GM12878 (cell line): Measurements from ENCODE around the gene BIK. TPM values are rescaled to one million over a fixed set of nuclear protein-coding genes. Genes with fewer than 3 reads are reported as not detected.

Experiments
- CHD1 ChIP-seq: IDR thresholded peaks from 2 replicates; pipeline ENCODE4 v1.6.1; 2012; ENCODE audit warnings: low read depth, low read length, improper control_type of control experiment
- CUX1 ChIP-seq: IDR thresholded peaks from 2 replicates; pipeline ENCODE4 v1.6.1; 2012; ENCODE audit warnings: improper control_type of control experiment, low read depth, low read length; ENCODE audit not compliant: insufficient replicate concordance
- IRF3 ChIP-seq: fragments of 450-650 bp; IDR thresholded peaks from 2 replicates; pipeline ENCODE4 v1.6.1; 2014; ENCODE audit warnings: mild to moderate bottlenecking
- IRF4 ChIP-seq: IDR thresholded peaks from 2 replicates; pipeline ENCODE4 v1.6.1; 2011; ENCODE audit warnings: low read depth, low read length
- LARP7 ChIP-seq: fragments of 450-650 bp; IDR thresholded peaks from 2 replicates; pipeline ENCODE4 v1.6.1; 2017; ENCODE audit warnings: mild to moderate bottlenecking
- NR2C1 ChIP-seq: fragments of 450-650 bp; IDR thresholded peaks from 2 replicates; pipeline ENCODE4 v1.6.1; 2017; ENCODE audit warnings: antibody characterized with exemption, mild to moderate bottlenecking, moderate library complexity
- RB1 ChIP-seq: fragments of 450-650 bp; formaldehyde crosslinking; IDR thresholded peaks from 2 replicates; pipeline ENCODE4 v1.6.1; 2017; ENCODE audit warnings: mild to moderate bottlenecking, borderline replicate concordance
- SMAD5 ChIP-seq: IDR thresholded peaks from 2 replicates; pipeline ENCODE4 v1.6.1; 2016; ENCODE audit warnings: antibody characterized with exemption, low read depth
- SMARCA5 ChIP-seq: fragments of 450-650 bp; IDR thresholded peaks from 2 replicates; pipeline ENCODE4 v1.6.1; 2017; ENCODE audit warnings: mild to moderate bottlenecking
- SMC3 ChIP-seq: IDR thresholded peaks from 2 replicates; pipeline ENCODE4 v1.6.1; 2011; ENCODE audit warnings: low read length, improper control_type of control experiment, borderline replicate concordance
- ZNF687 ChIP-seq: fragments of 450-650 bp; IDR thresholded peaks from 2 replicates; pipeline ENCODE4 v1.6.1; 2017; ENCODE audit warnings: mild to moderate bottlenecking, moderate library complexity
- polyA plus RNA-seq, 11 experiments: library from polyadenylated mRNA; depleted of rRNA in 4 of 11; unstranded in 6 of 11; stranded (reverse) in 5 of 11; fragments of >200 nt; fragmentation: Nextera tagmentation in 4 of 11; fragmentation: Illumina TruSeq in 1 of 11; extraction: Ambion mirVana in 4 of 11; extraction: Trizol in 1 of 11; gene quantifications; 1 replicate in 1 of 11; 2 replicates in 10 of 11; pipeline versions ENCODE4 v1.2.1 to v1.2.3, GENCODE V29; 2011 to 2016; ENCODE audit warnings: inconsistent platforms in 2 of 11, missing spikeins in 2 of 11, low read depth in 1 of 11
- total RNA-seq, 4 experiments: library from RNA; depleted of rRNA in 3 of 4; stranded (reverse); fragments of >200 nt in 3 of 4; fragmentation: Illumina TruSeq in 1 of 4; extraction: Trizol in 1 of 4; gene quantifications; 2 replicates each; pipeline versions ENCODE4 v1.2.1 to v1.2.3, GENCODE V29; 2013 to 2021

BIK gene
- total and polyA plus RNA-seq, 10 of the 15 experiments (the other 5 are each of a cell fraction or from before 2014, with no cell fraction given): 0.33 to 9.8 (median 3.9) TPM

- no peak for TF ChIP-seq CUX1
- TF ChIP-seq CHD1: no peak
- TF ChIP-seq ZNF687: no peak
- no peak for TF ChIP-seq IRF3
- no peak for TF ChIP-seq IRF4
- no peak for TF ChIP-seq LARP7
- no peak for TF ChIP-seq NR2C1
- no peak for TF ChIP-seq SMARCA5
- TF ChIP-seq SMAD5: no peak
- no peak for TF ChIP-seq RB1
- no peak for TF ChIP-seq SMC3
Observed at GRCh38 chr22:43134553-43134952, 24.0 kb downstream of the BIK start (continued).
